A549 (cell line): Measurements from ENCODE around the gene CAV2.

ENCODE experiments used
- BHLHE40 ChIP-seq: IDR thresholded peaks from 2 replicates; pipeline ENCODE4 v1.6.1; 2012; ENCODE audit warnings: low read depth, low read length, inconsistent platforms
- CTCF ChIP-seq: fragments of >200 bp; sonication (Bioruptor Twin); formaldehyde crosslinking; IDR thresholded peaks from 3 replicates; pipeline ENCODE4 v1.5.1; 2016
- EP300 ChIP-seq, 2 experiments: fragments of >200 bp; sonication (Bioruptor Twin); formaldehyde crosslinking; IDR thresholded peaks; 2 replicates in 1 of 2; 3 replicates in 1 of 2; pipeline ENCODE4 v1.6.1; 2016 to 2017
- MAFK ChIP-seq: fragments of 450-650 bp; IDR thresholded peaks from 2 replicates; pipeline ENCODE4 v1.6.1; 2014; ENCODE audit not compliant: partially characterized antibody
- MAX ChIP-seq: IDR thresholded peaks from 2 replicates; pipeline ENCODE4 v1.6.1; 2012
- MYC ChIP-seq: IDR thresholded peaks from 2 replicates; pipeline ENCODE4 v1.6.1; 2012; ENCODE audit warnings: mild to moderate bottlenecking, inconsistent platforms, low read length, improper control_type of control experiment, borderline replicate concordance
- POLR2A ChIP-seq: IDR thresholded peaks from 2 replicates; pipeline ENCODE4 v1.6.1; 2012; ENCODE audit warnings: mild to moderate bottlenecking, low read length
- REST ChIP-seq: fragments of 200-600 bp; sonication (generic); IDR thresholded peaks from 2 replicates; pipeline ENCODE4 v1.6.1; 2016; ENCODE audit warnings: antibody characterized with exemption, mild to moderate bottlenecking, moderate library complexity
- SMC3 ChIP-seq: fragments of >200 bp; sonication (Bioruptor Twin); formaldehyde crosslinking; IDR thresholded peaks from 3 replicates; pipeline ENCODE4 v1.6.1; 2018; ENCODE audit warnings: inconsistent platforms

GRCh38 chr7:116503835-116504234 is 4.3 kb downstream of the CAV2 start:
- TF ChIP-seq REST (no peak), CTCF (no peak), EP300 (IDR thresholded peaks at IDR 0.05) (no peak), SMC3 (no peak), POLR2A (no peak), MAFK (no peak), MAX (no peak), MYC (no peak), BHLHE40 (no peak)
